ENCODE measurements around the gene CSMD2. TPM values are rescaled to one million over a fixed set of nuclear protein-coding genes. Genes with fewer than 3 reads are reported as not detected.

The CSMD2 gene
- total and polyA plus RNA-seq, 12 donors: 0.35 to 5.1 (median 1.5) TPM

- Histone ChIP-seq H3K27me3 (no peaks in the 10 kb centered on the region), H3K36me3 (replicated peaks in 1 of 2) (no peaks in the 10 kb centered on the region), H3K4me1 (replicated peaks in 1 of 2) (peaks cover 14 to 18% of the 10 kb centered on the region in 2 donors), H3K4me3 (peak overlapping the region in 2 of 4 donors; percentile 29 to 56), H3K27ac (peak overlapping the region in 2 of 5 donors; percentile 51 to 72), H3K9me3 (replicated peaks in 1 of 3) (no peaks in the 10 kb centered on the region)
- 1 to 3% (median 2%) methylated on average over 11 to 13 of the region's 13 CpGs for WGBS, 4 donors
- intact Hi-C loops (cut with DNase I): no loop called here
- peak in 2 of 7 donors; percentile 14 to 23 for DNase-seq
- no peak for TF ChIP-seq POLR2A (IDR thresholded peaks at IDR 0.05)
- no peak for TF ChIP-seq CTCF (IDR thresholded peaks at IDR 0.05)
Measured at GRCh38 chr1:34165422-34165921, 442 bp upstream of the CSMD2 start.

GRCh38 chr1:34163792-34164731 lies 968 bp downstream of the CSMD2 start:
- peak overlapping the region in 2 of 5 donors; percentile 51 to 71 for H3K27ac ChIP-seq
- intact Hi-C loops (cut with DNase I): loop anchor here in 1 of 2 donors (5.0 kb wide), 2 partner anchors 427 to 532 kb away; no protein-coding TSS in a partner anchor
- 1 to 3% (median 2%) methylated on average over 25 to 75 of the region's 75 CpGs for WGBS, 4 donors
- H3K9me3 ChIP-seq (replicated peaks in 1 of 3): no peaks in the 10 kb centered on the region
- TF ChIP-seq CTCF (IDR thresholded peaks at IDR 0.05): no peak
- peaks cover 14 to 18% of the 10 kb centered on the region in 2 donors for H3K4me1 ChIP-seq (replicated peaks in 1 of 2)
- peak overlapping the region in 3 of 4 donors; percentile 10 to 56 (median 29) for H3K4me3 ChIP-seq
- DNase-seq: peak in 6 of 7 donors; percentile 22 to 53 (median 33)
- no peaks in the 10 kb centered on the region for H3K36me3 ChIP-seq (replicated peaks in 1 of 2)
- no peaks in the 10 kb centered on the region for H3K27me3 ChIP-seq

GRCh38 chr1:34162852-34163766 lies 1.9 kb downstream of the CSMD2 start:
- Histone ChIP-seq H3K27ac (no peak overlapping the region), H3K4me1 (replicated peaks in 1 of 2) (peaks cover 14 to 18% of the 10 kb centered on the region in 2 donors), H3K27me3 (no peaks in the 10 kb centered on the region), H3K4me3 (peak overlapping the region in 3 of 4 donors; percentile 10 to 56 (median 29)), H3K9me3 (replicated peaks in 1 of 3) (no peaks in the 10 kb centered on the region), H3K36me3 (replicated peaks in 1 of 2) (no peaks in the 10 kb centered on the region)
- WGBS, 4 donors: 2 to 9% (median 3%) methylated on average over 25 to 46 of the region's 46 CpGs
- peak; percentile 57 to 77 (median 74) for TF ChIP-seq CTCF (IDR thresholded peaks at IDR 0.05)
- TF ChIP-seq POLR2A (IDR thresholded peaks at IDR 0.05): peak in 1 of 2 donors; percentile 45
- intact Hi-C loops (cut with DNase I): loop anchor here in 1 of 2 donors (5.0 kb wide), 2 partner anchors 426 to 531 kb away; no protein-coding TSS in a partner anchor
- peak; percentile 79 to 90 (median 86) for DNase-seq
